Osteoblast (primary cell): Measurements from ENCODE around the gene ABCF2. TPM values are rescaled to one million over a fixed set of nuclear protein-coding genes. Genes with fewer than 3 reads are reported as not detected.

Experiments used
- DNase-seq: peaks from one replicate; pipeline ENCODE4 v3.0.0; 2011; ENCODE audit warnings: low spot score, mixed read lengths; ENCODE audit not compliant: insufficient read length; ENCODE audit errors: missing footprints
- H2AFZ ChIP-seq: 2 replicates; pipeline ENCODE4 v1.6.0; 2011; ENCODE audit warnings: mild to moderate bottlenecking, low read length
- H3K27ac ChIP-seq: 2 replicates; pipeline ENCODE4 v1.5.1; 2011; ENCODE audit warnings: mild to moderate bottlenecking, low read depth, low read length, moderate library complexity
- H3K27me3 ChIP-seq: 2 replicates; pipeline ENCODE4 v1.6.0; 2012; ENCODE audit warnings: mild to moderate bottlenecking, control low read depth, inconsistent platforms, low read length, moderate library complexity; ENCODE audit not compliant: insufficient read depth
- H3K36me3 ChIP-seq: 2 replicates; pipeline ENCODE4 v1.5.1; 2011; ENCODE audit warnings: mild to moderate bottlenecking, low read length, control low read depth, moderate library complexity; ENCODE audit not compliant: insufficient read depth
- H3K4me1 ChIP-seq: 2 replicates; pipeline ENCODE4 v1.5.1; 2011; ENCODE audit warnings: mild to moderate bottlenecking, low read length, control low read depth, moderate library complexity; ENCODE audit not compliant: insufficient read depth
- H3K4me2 ChIP-seq: 2 replicates; pipeline ENCODE4 v1.6.0; 2011; ENCODE audit warnings: mild to moderate bottlenecking, low read length; ENCODE audit not compliant: insufficient read depth
- H3K4me3 ChIP-seq: fragments of 200-600 bp; sonication (generic); 3 replicates; pipeline ENCODE4 v1.5.1; 2012; ENCODE audit warnings: mild to moderate bottlenecking, low read length, inconsistent platforms; ENCODE audit not compliant: insufficient read depth
- H3K79me2 ChIP-seq: 2 replicates; pipeline ENCODE4 v1.6.0; 2012; ENCODE audit warnings: mild to moderate bottlenecking, low read length, control low read depth, inconsistent platforms; ENCODE audit not compliant: insufficient read depth
- H3K9me3 ChIP-seq: 2 replicates; pipeline ENCODE4 v1.5.1; 2011; ENCODE audit warnings: low read depth, low read length, control low read depth
- H4K20me1 ChIP-seq: 2 replicates; pipeline ENCODE4 v1.6.0; 2012; ENCODE audit warnings: mild to moderate bottlenecking, low read length, control low read depth; ENCODE audit not compliant: insufficient read depth
- CTCF ChIP-seq: IDR thresholded peaks from 2 replicates; pipeline ENCODE4 v1.5.1; 2011; ENCODE audit warnings: mild to moderate bottlenecking, low read depth, low read length, moderate library complexity; ENCODE audit errors: extremely low read depth
- total RNA-seq: library from RNA; depleted of rRNA; stranded (reverse); fragments of >200 nt; gene quantifications from 2 replicates; pipeline ENCODE4 v1.2.3, GENCODE V29; 2012

Gene ABCF2
- total RNA-seq, 1 donor = 65.9 TPM

GRCh38 chr7:151242159-151243044, 15.4 kb upstream of the ABCF2 start:
- H2AFZ ChIP-seq = no peak overlapping the region
- H3K27ac ChIP-seq = no peak overlapping the region
- H3K4me1 ChIP-seq = peaks cover 28% of the 10 kb centered on the region
- no peaks in the 10 kb centered on the region for H3K9me3 ChIP-seq
- H4K20me1 ChIP-seq = peaks cover 58% of the 10 kb centered on the region
- H3K4me3 ChIP-seq = no peak overlapping the region
- peaks cover 34% of the 10 kb centered on the region for H3K79me2 ChIP-seq
- peak; percentile 75 for DNase-seq
- H3K36me3 ChIP-seq = peaks cover 53% of the 10 kb centered on the region
- no peaks in the 10 kb centered on the region for H3K27me3 ChIP-seq
- H3K4me2 ChIP-seq = no peak overlapping the region
- TF ChIP-seq CTCF = no peak

GRCh38 chr7:151241755-151242096, 14.7 kb upstream of the ABCF2 start:
- H3K27ac ChIP-seq = no peak overlapping the region
- no peaks in the 10 kb centered on the region for H3K9me3 ChIP-seq
- peaks cover 21% of the 10 kb centered on the region for H3K4me1 ChIP-seq
- H2AFZ ChIP-seq = no peak overlapping the region
- no peak overlapping the region for H3K4me3 ChIP-seq
- H3K4me2 ChIP-seq = no peak overlapping the region
- peaks cover 60% of the 10 kb centered on the region for H3K36me3 ChIP-seq
- peaks cover 39% of the 10 kb centered on the region for H3K79me2 ChIP-seq
- TF ChIP-seq CTCF = no peak
- peaks cover 65% of the 10 kb centered on the region for H4K20me1 ChIP-seq
- H3K27me3 ChIP-seq = no peaks in the 10 kb centered on the region
- no peak for DNase-seq

- H3K4me3 ChIP-seq = no peak overlapping the region
- TF ChIP-seq CTCF = no peak
- H3K36me3 ChIP-seq = peaks cover 66% of the 10 kb centered on the region
- H3K9me3 ChIP-seq = no peaks in the 10 kb centered on the region
- H3K79me2 ChIP-seq = peaks cover 44% of the 10 kb centered on the region
- no peak overlapping the region for H3K27ac ChIP-seq
- DNase-seq = peak; percentile 76
- H4K20me1 ChIP-seq = peaks cover 70% of the 10 kb centered on the region
- H2AFZ ChIP-seq = no peak overlapping the region
- no peaks in the 10 kb centered on the region for H3K27me3 ChIP-seq
- H3K4me1 ChIP-seq = peaks cover 16% of the 10 kb centered on the region
- no peak overlapping the region for H3K4me2 ChIP-seq
These were observed 14.1 kb upstream of the ABCF2 start for GRCh38 chr7:151240942-151241754.

- Histone ChIP-seq H3K9me3 (no peaks in the 10 kb centered on the region), H2AFZ (no peak overlapping the region), H3K4me3 (no peak overlapping the region), H3K27me3 (no peaks in the 10 kb centered on the region), H3K4me1 (peaks cover 12% of the 10 kb centered on the region), H3K27ac (no peak overlapping the region), H3K79me2 (peaks cover 51% of the 10 kb centered on the region), H4K20me1 (peaks cover 71% of the 10 kb centered on the region), H3K36me3 (peaks cover 72% of the 10 kb centered on the region), H3K4me2 (no peak overlapping the region)
- no peak for TF ChIP-seq CTCF
- DNase-seq = peak; percentile 82
These were observed 13.5 kb upstream of the ABCF2 start for GRCh38 chr7:151240536-151240935.
